GM21528 (cell line): ENCODE data around the gene HEXD.

Source experiments
- ATAC-seq: cut with Tn5 transposase; IDR thresholded peaks from one replicate; pipeline ENCODE4 v1.9.1; 2021; ENCODE audit warnings: mild to moderate bottlenecking, moderate library complexity; ENCODE audit not compliant: unreplicated experiment, low FRiP score

HEXD gene

DNA sequence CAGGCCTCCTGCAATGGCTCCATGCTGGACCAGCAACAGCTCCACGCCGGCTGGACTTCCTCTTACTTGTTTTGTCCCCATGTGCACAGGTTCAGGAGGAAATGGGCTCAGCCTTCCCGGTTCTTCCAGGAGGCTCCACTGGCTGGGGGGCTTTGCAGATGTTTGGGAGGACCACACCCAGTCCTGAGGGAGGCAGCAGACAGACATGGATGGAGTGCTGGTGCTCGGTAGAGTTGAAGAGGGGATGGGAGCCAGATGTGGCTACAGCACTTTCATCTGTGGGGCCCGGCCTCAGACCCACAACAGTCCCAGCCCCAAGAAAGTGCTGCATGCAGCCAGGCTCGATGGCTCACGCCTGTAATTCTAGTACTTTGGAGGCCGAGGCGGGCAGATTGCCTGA is 62.2 kb downstream of the HEXD start:
- no peak for ATAC-seq

DNA sequence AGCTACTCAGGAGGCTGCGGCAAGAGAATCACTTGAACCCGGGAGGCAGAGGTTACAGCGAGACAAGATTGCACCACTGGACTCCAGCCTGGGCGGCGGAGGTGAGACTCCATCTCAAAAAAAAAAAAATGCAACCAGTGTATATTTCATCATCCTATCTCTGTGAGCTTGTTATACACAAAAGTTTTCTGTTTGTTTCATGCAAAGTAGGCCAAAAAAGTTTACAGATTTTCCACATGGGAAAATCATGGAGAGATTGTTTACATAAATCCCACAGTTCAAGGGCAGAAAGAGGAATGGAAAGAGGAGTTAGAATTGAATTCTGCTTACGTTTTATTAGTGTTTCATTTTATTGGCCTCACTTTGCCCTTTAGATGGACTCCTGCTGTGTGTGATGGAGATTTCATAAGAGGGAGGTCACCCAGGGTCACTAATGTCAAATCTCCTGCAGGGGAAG is 65.1 kb downstream of the HEXD start:
- ATAC-seq = no peak

DNA sequence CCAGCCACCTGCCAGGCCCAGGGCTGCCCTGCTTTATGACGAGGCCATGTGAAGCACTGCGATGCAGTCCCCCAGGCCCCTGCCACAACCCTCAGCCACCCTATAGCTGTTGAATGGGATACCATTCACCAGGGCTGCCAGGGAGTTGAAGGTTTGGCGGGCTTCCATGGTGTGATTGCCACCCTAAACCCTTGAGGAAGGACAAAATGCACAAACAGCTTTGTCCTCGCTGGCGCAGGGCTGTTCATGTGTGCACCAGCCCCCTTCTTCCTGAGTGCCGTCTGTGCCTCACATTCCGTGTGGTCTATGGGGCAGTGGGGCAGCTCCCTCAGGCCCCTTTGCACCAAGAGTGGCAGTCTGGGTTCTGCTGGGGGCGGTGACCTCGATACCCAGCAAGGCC is 65.7 kb downstream of the HEXD start:
- ATAC-seq = no peak

GRCh38 chr17:82486231-82487094 is 68.3 kb downstream of the HEXD start:
- ATAC-seq = no peak

DNA sequence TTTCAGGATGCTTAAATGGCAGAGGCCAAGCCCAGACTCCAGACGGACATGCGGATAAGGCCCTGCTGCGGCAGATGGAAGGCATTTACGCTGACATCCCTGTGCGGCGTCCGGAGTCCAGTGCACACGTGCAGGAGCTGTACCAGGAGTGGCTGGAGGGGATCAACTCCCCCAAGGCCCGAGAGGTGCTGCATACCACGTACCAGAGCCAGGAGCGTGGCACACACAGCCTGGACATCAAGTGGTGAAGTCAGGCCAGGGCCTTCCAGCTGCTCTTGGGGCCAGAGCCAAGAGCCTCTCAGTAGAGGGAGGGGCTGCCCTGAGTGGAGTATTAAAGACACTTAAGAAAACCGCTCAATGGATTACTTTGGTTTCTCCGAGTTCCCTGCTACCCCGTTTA is 69.8 kb downstream of the HEXD start:
- ATAC-seq = no peak

DNA sequence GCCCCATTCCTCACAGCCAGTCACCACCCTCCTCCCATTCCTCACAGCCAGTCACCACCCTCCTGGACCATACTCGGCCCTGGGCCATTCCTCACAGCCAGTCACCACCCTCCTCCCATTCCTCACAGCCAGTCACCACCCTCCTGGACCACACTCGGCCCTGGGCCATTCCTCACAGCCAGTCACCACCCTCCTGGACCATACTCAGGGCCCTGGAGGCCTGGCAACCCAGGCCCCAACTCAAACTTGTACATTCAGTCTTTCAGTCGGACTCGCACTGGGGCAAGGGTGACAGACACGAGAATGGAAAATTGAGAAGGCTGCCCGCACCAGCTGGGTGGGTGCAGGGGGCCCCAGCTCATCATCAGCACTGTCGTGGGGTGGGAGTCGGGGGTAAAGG is 71.0 kb downstream of the HEXD start:
- ATAC-seq = no peak

DNA sequence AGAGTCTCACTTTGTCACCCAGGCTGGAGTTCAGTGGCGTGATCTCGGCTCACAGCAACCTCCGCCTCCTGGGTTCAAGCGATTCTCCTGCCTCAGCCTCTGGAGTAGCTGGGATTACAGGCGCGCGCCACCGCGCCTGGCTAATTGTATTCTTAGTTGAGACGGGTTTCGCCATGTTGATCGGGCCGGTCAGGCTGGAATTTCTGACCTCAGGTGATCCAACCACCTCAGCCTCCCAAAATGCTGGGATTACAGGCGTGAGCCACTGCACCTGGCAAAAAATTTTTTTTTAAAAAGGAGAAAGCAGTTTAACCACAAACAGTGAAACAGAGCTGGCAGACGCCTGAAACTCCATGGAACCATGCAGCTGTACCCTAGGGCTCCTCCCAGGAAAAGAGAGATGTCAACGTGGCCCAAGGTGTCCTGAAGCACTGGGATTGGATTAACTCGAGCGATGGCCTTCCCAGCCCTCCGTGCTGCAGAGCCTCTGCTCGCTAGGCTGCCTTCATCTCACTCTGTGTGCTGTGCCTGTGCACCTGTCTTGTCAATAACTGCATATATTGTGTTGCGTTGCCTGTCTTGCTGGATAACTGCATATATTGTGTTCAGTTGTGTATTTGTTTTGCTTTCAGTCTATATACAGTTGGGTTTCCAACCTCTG is 71.8 kb downstream of the HEXD start:
- no peak for ATAC-seq

DNA sequence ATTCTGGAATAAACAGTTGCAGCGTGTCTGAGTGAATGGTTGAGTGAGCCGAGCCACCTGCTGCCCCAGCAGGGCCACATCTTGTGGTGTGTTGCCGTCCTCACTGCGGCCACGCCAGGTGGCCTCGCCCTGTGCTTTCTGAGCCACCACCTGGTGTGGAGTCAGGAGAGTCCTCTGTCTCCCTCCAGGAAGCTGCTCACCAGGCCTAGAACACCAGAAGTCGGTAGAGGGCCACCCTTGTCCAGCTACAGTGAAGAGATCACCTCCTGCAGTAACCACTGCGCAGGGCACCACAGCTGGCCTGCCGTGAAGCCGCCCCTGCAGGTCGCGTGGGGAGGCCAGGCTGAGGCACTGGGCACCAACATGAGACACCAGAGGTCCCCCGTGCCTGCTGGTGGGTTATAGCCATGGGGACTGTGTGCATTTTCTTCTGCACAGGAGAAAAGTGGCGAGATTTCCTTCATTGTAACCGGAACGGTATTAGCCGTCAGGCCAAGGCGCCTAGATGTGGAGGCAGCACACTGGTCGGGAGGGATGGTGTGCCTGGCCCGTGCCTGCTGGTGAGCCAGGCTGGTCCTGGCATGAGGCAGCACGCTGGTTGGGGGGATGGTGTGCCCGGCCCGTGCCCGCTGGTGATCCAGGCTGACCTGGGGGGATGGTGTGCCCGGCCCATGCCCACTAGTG is 72.5 kb downstream of the HEXD start:
- ATAC-seq = no peak

- no peak for ATAC-seq
Measured at GRCh38 chr17:82491196-82491530, 73.0 kb downstream of the HEXD start.

- no peak for ATAC-seq
Measured at GRCh38 chr17:82491533-82491932, 73.4 kb downstream of the HEXD start.
